ENCODE data around the gene ADNP. TPM values are rescaled to one million over a fixed set of nuclear protein-coding genes. Genes with fewer than 3 reads are reported as not detected.

Gene ADNP
- total and polyA plus RNA-seq, 2 experiments from 2014 or later, result 13.1 to 43.7 TPM

GRCh38 chr20:50903353-50904051 lies 27.7 kb downstream of the ADNP start:
- Histone ChIP-seq H3K4me1 (ENCODE audit: insufficient read depth) (peaks cover 9% of the 10 kb centered on the region), H3K4me2 (no peak overlapping the region), H3K27me3 (no peaks in the 10 kb centered on the region), H3K27ac (no peak overlapping the region), H3K9me3 (ENCODE audit: low read depth) (no peaks in the 10 kb centered on the region), H2AFZ (no peak overlapping the region), H3K9me2 (replicated peaks; ENCODE audit: insufficient read depth) (no peaks in the 10 kb centered on the region), H3K4me3 (no peak overlapping the region), H4K20me1 (ENCODE audit: insufficient read depth, poor library complexity, severe bottlenecking) (peaks cover 89% of the 10 kb centered on the region), H3K36me3 (replicated peaks; ENCODE audit: insufficient read depth, low read depth) (no peaks in the 10 kb centered on the region), H3K79me2 (peaks cover 100% of the 10 kb centered on the region)
- no peak for DNase-seq (ENCODE audit: low spot score)
- no peak for TF ChIP-seq CTCF (IDR thresholded peaks at IDR 0.05; ENCODE audit: poor library complexity)
- TF ChIP-seq EZH2phosphoT487 (IDR thresholded peaks at IDR 0.05; ENCODE audit: low read depth, severe bottlenecking, unreplicated experiment), result no peak
- TF ChIP-seq EZH2 (IDR thresholded peaks at IDR 0.05; ENCODE audit: borderline replicate concordance), result no peak
- 71% methylated on average over 8 of the region's 8 CpGs for WGBS (ENCODE audit: low lambda C conversion rate, missing lambda C conversion rate)

- H3K9me3 ChIP-seq (ENCODE audit: low read depth), result no peaks in the 10 kb centered on the region
- H3K27me3 ChIP-seq, result no peaks in the 10 kb centered on the region
- DNase-seq (ENCODE audit: low spot score), result no peak
- no peak overlapping the region for H3K4me3 ChIP-seq
- peaks cover 100% of the 10 kb centered on the region for H3K79me2 ChIP-seq
- H3K36me3 ChIP-seq (replicated peaks; ENCODE audit: insufficient read depth, low read depth), result no peaks in the 10 kb centered on the region
- WGBS (ENCODE audit: low lambda C conversion rate, missing lambda C conversion rate), result 100% methylated on average over 1 of the region's 1 CpG
- H3K27ac ChIP-seq, result no peak overlapping the region
- no peak overlapping the region for H2AFZ ChIP-seq
- no peak for TF ChIP-seq EZH2 (IDR thresholded peaks at IDR 0.05; ENCODE audit: borderline replicate concordance)
- TF ChIP-seq EZH2phosphoT487 (IDR thresholded peaks at IDR 0.05; ENCODE audit: low read depth, severe bottlenecking, unreplicated experiment), result no peak
- no peak for TF ChIP-seq CTCF (IDR thresholded peaks at IDR 0.05; ENCODE audit: poor library complexity)
- H3K4me1 ChIP-seq (ENCODE audit: insufficient read depth), result peaks cover 9% of the 10 kb centered on the region
- no peak overlapping the region for H3K4me2 ChIP-seq
- H4K20me1 ChIP-seq (ENCODE audit: insufficient read depth, poor library complexity, severe bottlenecking), result peaks cover 77% of the 10 kb centered on the region
- no peaks in the 10 kb centered on the region for H3K9me2 ChIP-seq (replicated peaks; ENCODE audit: insufficient read depth)
These were observed 29.9 kb downstream of the ADNP start for GRCh38 chr20:50901301-50901700.

GRCh38 chr20:50900261-50900660 lies 31.0 kb downstream of the ADNP start:
- H3K4me3 ChIP-seq, result no peak overlapping the region
- H3K27ac ChIP-seq, result no peak overlapping the region
- peaks cover 15% of the 10 kb centered on the region for H3K4me1 ChIP-seq (ENCODE audit: insufficient read depth)
- DNase-seq (ENCODE audit: low spot score), result no peak
- TF ChIP-seq EZH2phosphoT487 (IDR thresholded peaks at IDR 0.05; ENCODE audit: low read depth, severe bottlenecking, unreplicated experiment) (no peak), EZH2 (IDR thresholded peaks at IDR 0.05; ENCODE audit: borderline replicate concordance) (no peak), CTCF (IDR thresholded peaks at IDR 0.05; ENCODE audit: poor library complexity) (no peak)
- 90% methylated on average over 7 of the region's 7 CpGs for WGBS (ENCODE audit: low lambda C conversion rate, missing lambda C conversion rate)
- no peaks in the 10 kb centered on the region for H3K9me2 ChIP-seq (replicated peaks; ENCODE audit: insufficient read depth)
- no peaks in the 10 kb centered on the region for H3K27me3 ChIP-seq
- H3K9me3 ChIP-seq (ENCODE audit: low read depth), result no peaks in the 10 kb centered on the region
- H3K4me2 ChIP-seq, result no peak overlapping the region
- no peak overlapping the region for H2AFZ ChIP-seq
- no peaks in the 10 kb centered on the region for H3K36me3 ChIP-seq (replicated peaks; ENCODE audit: insufficient read depth, low read depth)
- H4K20me1 ChIP-seq (ENCODE audit: insufficient read depth, poor library complexity, severe bottlenecking), result peaks cover 66% of the 10 kb centered on the region
- peaks cover 100% of the 10 kb centered on the region for H3K79me2 ChIP-seq
